HEK293 (cell line): ENCODE results near the gene MAL.

Experiments
- PRDM10 ChIP-seq: fragments of 450-650 bp; formaldehyde crosslinking; IDR thresholded peaks from 2 replicates; pipeline ENCODE4 v1.5.1; 2016; ENCODE audit warnings: missing biosample characterization, missing genetic modification characterization
- REST ChIP-seq: fragments of 450-650 bp; formaldehyde crosslinking; IDR thresholded peaks from 2 replicates; pipeline ENCODE4 v1.5.1; 2016; ENCODE audit warnings: missing biosample characterization, missing genetic modification characterization
- SALL2 ChIP-seq: fragments of 450-650 bp; formaldehyde crosslinking; IDR thresholded peaks from 2 replicates; pipeline ENCODE4 v1.5.0; 2017; ENCODE audit warnings: missing biosample characterization, mild to moderate bottlenecking, missing genetic modification characterization, borderline replicate concordance
- SP2 ChIP-seq: fragments of 450-650 bp; formaldehyde crosslinking; IDR thresholded peaks from 2 replicates; pipeline ENCODE4 v1.5.1; 2016; ENCODE audit warnings: missing biosample characterization, missing genetic modification characterization
- ZBTB49 ChIP-seq: fragments of 450-650 bp; formaldehyde crosslinking; IDR thresholded peaks from 2 replicates; pipeline ENCODE4 v1.5.1; 2016; ENCODE audit warnings: missing biosample characterization, missing genetic modification characterization, low read depth
- ZNF148 ChIP-seq: fragments of 450-650 bp; formaldehyde crosslinking; IDR thresholded peaks from 2 replicates; pipeline ENCODE4 v1.5.0; 2017; ENCODE audit warnings: missing biosample characterization, missing genetic modification characterization, borderline replicate concordance
- ZNF223 ChIP-seq: fragments of 450-650 bp; formaldehyde crosslinking; IDR thresholded peaks from 2 replicates; pipeline ENCODE4 v1.5.1; 2016; ENCODE audit warnings: missing biosample characterization, missing genetic modification characterization
- ZNF266 ChIP-seq: fragments of 450-650 bp; formaldehyde crosslinking; IDR thresholded peaks from 2 replicates; pipeline ENCODE4 v1.5.1; 2016; ENCODE audit warnings: missing biosample characterization, missing genetic modification characterization, low read depth
- ZNF423 ChIP-seq: fragments of 450-650 bp; formaldehyde crosslinking; IDR thresholded peaks from 2 replicates; pipeline ENCODE4 v1.5.1; 2016; ENCODE audit warnings: missing biosample characterization, missing genetic modification characterization
- ZNF513 ChIP-seq: fragments of 450-650 bp; IDR thresholded peaks from 2 replicates; pipeline ENCODE4 v1.5.1; 2018; ENCODE audit warnings: missing biosample characterization, missing genetic modification characterization
- ZNF529 ChIP-seq: fragments of 450-650 bp; formaldehyde crosslinking; IDR thresholded peaks from 2 replicates; pipeline ENCODE4 v1.5.1; 2017; ENCODE audit warnings: missing genetic modification characterization, missing biosample characterization; ENCODE audit not compliant: insufficient replicate concordance
- ZNF544 ChIP-seq: fragments of 450-650 bp; formaldehyde crosslinking; IDR thresholded peaks from 2 replicates; pipeline ENCODE4 v1.5.0; 2017; ENCODE audit warnings: missing biosample characterization, missing genetic modification characterization
- ZNF664 ChIP-seq: fragments of 450-650 bp; formaldehyde crosslinking; IDR thresholded peaks from 2 replicates; pipeline ENCODE4 v1.5.1; 2016; ENCODE audit warnings: missing biosample characterization, missing genetic modification characterization
- ZXDB ChIP-seq: fragments of 450-650 bp; formaldehyde crosslinking; IDR thresholded peaks from 2 replicates; pipeline ENCODE4 v1.5.1; 2016; ENCODE audit warnings: missing biosample characterization, missing genetic modification characterization
- TF ChIP-seq, protein P1 (sequence below): fragments of 450-650 bp; formaldehyde crosslinking; IDR thresholded peaks from 2 replicates; pipeline ENCODE4 v1.5.1; 2016; ENCODE audit warnings: missing biosample characterization, missing genetic modification characterization
- TF ChIP-seq, protein P2 (sequence below): fragments of 450-650 bp; formaldehyde crosslinking; IDR thresholded peaks from 2 replicates; pipeline ENCODE4 v1.5.1; 2017; ENCODE audit warnings: missing biosample characterization, missing genetic modification characterization

MAL gene

GRCh38 chr2:95068256-95068655, 42.7 kb downstream of the MAL start (continued):
- TF ChIP-seq ZNF148 (no peak), REST (tag by site-specific recombination) (peak; percentile 23; the same call in 1 of the 2 replicates), ZNF664 (peak; percentile 53; the same call in 1 of the 2 replicates), ZNF513 (tag by site-specific recombination) (no peak), ZXDB (0 out of 2 replicates have a peak, but pooled peaks have one; percentile 40), ZNF423 (no peak), ZBTB49 (tag by site-specific recombination) (no peak), ZNF529 (tag by site-specific recombination) (no peak), ZNF223 (no peak), SP2 (tag by site-specific recombination) (no peak), SALL2 (tag by site-specific recombination) (no peak), ZNF544 (tag by site-specific recombination) (no peak), PRDM10 (tag by site-specific recombination) (no peak), ZNF266 (tag by site-specific recombination) (0 out of 2 replicates have a peak, but pooled peaks have one; percentile 27)
- TF ChIP-seq, protein P1, sequence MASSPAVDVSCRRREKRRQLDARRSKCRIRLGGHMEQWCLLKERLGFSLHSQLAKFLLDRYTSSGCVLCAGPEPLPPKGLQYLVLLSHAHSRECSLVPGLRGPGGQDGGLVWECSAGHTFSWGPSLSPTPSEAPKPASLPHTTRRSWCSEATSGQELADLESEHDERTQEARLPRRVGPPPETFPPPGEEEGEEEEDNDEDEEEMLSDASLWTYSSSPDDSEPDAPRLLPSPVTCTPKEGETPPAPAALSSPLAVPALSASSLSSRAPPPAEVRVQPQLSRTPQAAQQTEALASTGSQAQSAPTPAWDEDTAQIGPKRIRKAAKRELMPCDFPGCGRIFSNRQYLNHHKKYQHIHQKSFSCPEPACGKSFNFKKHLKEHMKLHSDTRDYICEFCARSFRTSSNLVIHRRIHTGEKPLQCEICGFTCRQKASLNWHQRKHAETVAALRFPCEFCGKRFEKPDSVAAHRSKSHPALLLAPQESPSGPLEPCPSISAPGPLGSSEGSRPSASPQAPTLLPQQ (tag by site-specific recombination) = no peak
- TF ChIP-seq, protein P2, sequence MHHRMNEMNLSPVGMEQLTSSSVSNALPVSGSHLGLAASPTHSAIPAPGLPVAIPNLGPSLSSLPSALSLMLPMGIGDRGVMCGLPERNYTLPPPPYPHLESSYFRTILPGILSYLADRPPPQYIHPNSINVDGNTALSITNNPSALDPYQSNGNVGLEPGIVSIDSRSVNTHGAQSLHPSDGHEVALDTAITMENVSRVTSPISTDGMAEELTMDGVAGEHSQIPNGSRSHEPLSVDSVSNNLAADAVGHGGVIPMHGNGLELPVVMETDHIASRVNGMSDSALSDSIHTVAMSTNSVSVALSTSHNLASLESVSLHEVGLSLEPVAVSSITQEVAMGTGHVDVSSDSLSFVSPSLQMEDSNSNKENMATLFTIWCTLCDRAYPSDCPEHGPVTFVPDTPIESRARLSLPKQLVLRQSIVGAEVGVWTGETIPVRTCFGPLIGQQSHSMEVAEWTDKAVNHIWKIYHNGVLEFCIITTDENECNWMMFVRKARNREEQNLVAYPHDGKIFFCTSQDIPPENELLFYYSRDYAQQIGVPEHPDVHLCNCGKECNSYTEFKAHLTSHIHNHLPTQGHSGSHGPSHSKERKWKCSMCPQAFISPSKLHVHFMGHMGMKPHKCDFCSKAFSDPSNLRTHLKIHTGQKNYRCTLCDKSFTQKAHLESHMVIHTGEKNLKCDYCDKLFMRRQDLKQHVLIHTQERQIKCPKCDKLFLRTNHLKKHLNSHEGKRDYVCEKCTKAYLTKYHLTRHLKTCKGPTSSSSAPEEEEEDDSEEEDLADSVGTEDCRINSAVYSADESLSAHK (tag by site-specific recombination) = no peak
- TF ChIP-seq, all 188 proteins: peak for 19
